GM12878 (cell line): ENCODE measurements around the gene DSTN.

ENCODE experiments used
- BRCA1 ChIP-seq: IDR thresholded peaks from 2 replicates; pipeline ENCODE4 v1.6.1; 2011; ENCODE audit warnings: low read depth, low read length, improper control_type of control experiment
- CEBPB ChIP-seq, 2 experiments: fragments of 150-350 bp in 1 of 2; IDR thresholded peaks; 2 replicates each; pipeline ENCODE4 v1.6.1; 2012 to 2014; ENCODE audit warnings: low read depth in 2 of 2, low read length in 2 of 2, borderline replicate concordance in 1 of 2, inconsistent platforms in 1 of 2
- CTCF ChIP-seq, 3 experiments: IDR thresholded peaks in 2 of 3; conservative IDR thresholded peaks in 1 of 3; 2 replicates each; pipeline ENCODE4 v1.5.1; 2011; ENCODE audit warnings: low read depth in 3 of 3, low read length in 3 of 3, mild to moderate bottlenecking in 3 of 3, control low read depth in 2 of 3, moderate library complexity in 2 of 3, inconsistent platforms in 1 of 3, mixed read lengths in 1 of 3; ENCODE audit not compliant: control insufficient read depth in 2 of 3, insufficient read depth in 1 of 3; ENCODE audit errors: extremely low read depth in 1 of 3
- EGR1 ChIP-seq, 2 experiments: IDR thresholded peaks; 1 replicate in 1 of 2; 2 replicates in 1 of 2; pipeline ENCODE4 v1.6.1; 2011 to 2012; ENCODE audit warnings: low read depth in 2 of 2, low read length in 2 of 2, borderline replicate concordance in 1 of 2, mild to moderate bottlenecking in 1 of 2, moderate library complexity in 1 of 2
- EZH2 ChIP-seq: IDR thresholded peaks from 2 replicates; pipeline ENCODE4 v1.6.1; 2012; ENCODE audit warnings: low read depth, mild to moderate bottlenecking, control low read depth, inconsistent platforms, low read length, borderline replicate concordance; ENCODE audit not compliant: control insufficient read depth
- FOS ChIP-seq: IDR thresholded peaks from 3 replicates; pipeline ENCODE4 v1.6.1; 2011; ENCODE audit warnings: borderline replicate concordance; ENCODE audit not compliant: insufficient read length; ENCODE audit errors: extremely low read depth
- NFYB ChIP-seq: IDR thresholded peaks from 2 replicates; pipeline ENCODE4 v1.6.1; 2011; ENCODE audit warnings: low read depth, mild to moderate bottlenecking, low read length, improper control_type of control experiment, moderate library complexity; ENCODE audit not compliant: insufficient read depth
- RCOR1 ChIP-seq: conservative IDR thresholded peaks from 2 replicates; pipeline ENCODE4 v1.6.1; 2012; ENCODE audit warnings: low read depth, low read length, improper control_type of control experiment
- RELA ChIP-seq: fragments of 450-650 bp; IDR thresholded peaks from 2 replicates; pipeline ENCODE4 v1.8.0; 2014; ENCODE audit warnings: borderline replicate concordance; ENCODE audit not compliant: partially characterized antibody
- RFX5 ChIP-seq: IDR thresholded peaks from 2 replicates; pipeline ENCODE4 v1.6.1; 2011; ENCODE audit warnings: low read depth, low read length, improper control_type of control experiment
- SP1 ChIP-seq: IDR thresholded peaks from one replicate; pipeline ENCODE4 v1.6.1; 2011; ENCODE audit warnings: low read depth, low read length
- ZBTB11 ChIP-seq: fragments of 450-650 bp; formaldehyde crosslinking; IDR thresholded peaks from 2 replicates; pipeline ENCODE4 v1.5.0; 2022; ENCODE audit warnings: mild to moderate bottlenecking, missing genetic modification characterization
- ZBTB33 ChIP-seq: fragments of 450-650 bp; IDR thresholded peaks from 2 replicates; pipeline ENCODE4 v1.6.1; 2017; ENCODE audit warnings: mild to moderate bottlenecking

- no peak for TF ChIP-seq RFX5
- TF ChIP-seq CEBPB (IDR thresholded peaks at IDR 0.05; ENCODE audit: borderline replicate concordance in 1 of 2, low read depth in 2 of 2, low read length in 2 of 2): no peak
- no peak for TF ChIP-seq RELA
- TF ChIP-seq EGR1 (IDR thresholded peaks at IDR 0.05; ENCODE audit: borderline replicate concordance in 1 of 2, low read depth in 2 of 2, low read length in 2 of 2): no peak
- no peak for TF ChIP-seq FOS
- TF ChIP-seq EZH2: no peak
- no peak for TF ChIP-seq BRCA1
- TF ChIP-seq RCOR1: no peak
- no peak for TF ChIP-seq ZBTB11 (CRISPR knock-in tag)
- no peak for TF ChIP-seq SP1
- no peak for TF ChIP-seq NFYB
- no peak for TF ChIP-seq CTCF (IDR thresholded peaks at IDR 0.05 in 2 of 3, conservative IDR thresholded peaks at IDR 0.05 in 1 of 3; ENCODE audit: control insufficient read depth in 2 of 3, extremely low read depth in 1 of 3, insufficient read depth in 1 of 3, low read depth in 3 of 3, low read length in 3 of 3)
- no peak for TF ChIP-seq ZBTB33
Measured at GRCh38 chr20:17542993-17543412, 26.9 kb upstream of the DSTN start.
